Limb (tissue), 2 donors: ENCODE data around the gene SYT15B.
"Not testable (repeated sequence)": the region's sequence is repeated elsewhere in the genome, so short reads cannot be mapped to it uniquely, and the experiment has no call there.

Experiments used
- DNase-seq, 2 donors: peaks; one replicate each; pipeline ENCODE4 v3.0.0-alpha.2; 2016; ENCODE audit errors: extremely low spot score in 2 of 2

The SYT15B gene

DNA sequence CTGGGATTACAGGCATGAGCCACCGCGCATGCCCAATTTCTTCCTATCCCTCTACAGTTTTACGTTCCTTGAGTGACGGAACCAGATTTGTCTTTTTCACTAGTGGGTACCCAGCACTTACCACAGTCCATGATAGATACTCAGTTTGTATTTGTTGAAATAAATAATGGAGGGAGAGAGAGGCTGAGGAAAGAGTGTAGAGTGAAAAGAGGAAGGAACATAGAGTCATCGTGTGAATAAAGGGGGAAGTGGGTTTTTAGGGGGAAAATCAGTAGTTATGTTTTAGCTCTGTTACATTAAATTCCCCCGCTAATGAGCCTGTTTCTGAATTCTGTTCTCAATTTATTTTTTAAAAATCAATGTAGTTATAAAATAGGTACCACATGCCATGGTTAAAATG, 37.7 kb downstream of the SYT15B start:
- not testable (repeated sequence) for DNase-seq

DNA sequence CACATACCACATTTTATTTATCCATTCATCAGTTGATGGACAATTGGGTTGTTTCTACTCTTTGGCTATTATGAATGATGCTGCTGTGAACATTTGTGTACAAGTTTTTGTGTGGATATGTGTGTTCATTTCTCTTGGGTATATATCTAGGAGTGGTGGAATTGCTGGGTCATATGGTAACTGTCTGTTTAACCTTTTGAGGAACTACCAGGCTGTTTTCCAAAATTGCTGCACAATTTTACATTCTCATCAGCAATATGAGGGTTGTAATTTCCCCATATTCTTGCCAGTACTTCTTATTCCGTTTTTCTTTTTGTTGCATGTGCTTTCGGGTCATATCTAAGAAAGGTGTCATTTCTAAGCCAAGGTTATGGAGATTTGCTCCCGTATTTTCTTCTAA, 38.3 kb downstream of the SYT15B start:
- DNase-seq: not testable (repeated sequence)

DNA sequence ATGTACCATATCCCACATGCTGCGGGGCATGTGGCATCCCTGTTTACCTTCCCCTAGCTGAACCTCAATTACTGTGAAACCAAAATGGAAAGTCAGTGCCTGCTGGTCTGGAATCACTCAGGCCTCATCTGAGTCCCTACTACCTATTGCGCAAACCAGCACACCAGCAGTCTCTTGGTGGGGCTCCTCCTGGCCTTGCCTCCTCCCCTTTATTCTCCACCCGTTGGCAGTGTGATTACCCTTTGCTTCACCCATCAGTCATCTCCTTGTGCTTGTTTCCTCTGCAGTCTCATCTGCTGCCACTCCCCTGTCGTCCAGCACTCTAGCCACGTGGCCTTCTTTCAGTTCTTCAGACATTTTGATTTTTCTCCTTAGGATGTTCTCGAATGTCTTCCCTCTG, 39.3 kb downstream of the SYT15B start:
- DNase-seq: not testable (repeated sequence)

DNA sequence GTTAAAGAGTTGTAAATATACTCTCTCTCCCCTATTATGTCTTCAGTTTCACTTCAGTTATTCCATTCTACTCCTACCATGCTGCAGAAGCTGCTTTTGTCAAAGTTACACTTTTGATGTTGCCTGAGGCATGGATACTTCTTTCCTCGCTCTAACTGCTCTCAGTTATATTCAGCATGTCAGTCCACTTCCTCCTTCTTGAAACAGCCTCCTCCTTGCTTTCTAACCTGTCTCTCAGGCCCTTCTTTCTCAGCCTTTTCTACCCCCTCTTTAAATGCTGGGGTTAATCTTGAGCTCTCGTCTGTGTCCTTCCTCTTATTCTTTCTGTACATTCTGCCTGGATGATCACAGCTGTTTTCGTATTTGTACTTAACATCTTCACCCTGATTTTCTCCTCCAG, 40.0 kb downstream of the SYT15B start:
- DNase-seq: not testable (repeated sequence)

DNA sequence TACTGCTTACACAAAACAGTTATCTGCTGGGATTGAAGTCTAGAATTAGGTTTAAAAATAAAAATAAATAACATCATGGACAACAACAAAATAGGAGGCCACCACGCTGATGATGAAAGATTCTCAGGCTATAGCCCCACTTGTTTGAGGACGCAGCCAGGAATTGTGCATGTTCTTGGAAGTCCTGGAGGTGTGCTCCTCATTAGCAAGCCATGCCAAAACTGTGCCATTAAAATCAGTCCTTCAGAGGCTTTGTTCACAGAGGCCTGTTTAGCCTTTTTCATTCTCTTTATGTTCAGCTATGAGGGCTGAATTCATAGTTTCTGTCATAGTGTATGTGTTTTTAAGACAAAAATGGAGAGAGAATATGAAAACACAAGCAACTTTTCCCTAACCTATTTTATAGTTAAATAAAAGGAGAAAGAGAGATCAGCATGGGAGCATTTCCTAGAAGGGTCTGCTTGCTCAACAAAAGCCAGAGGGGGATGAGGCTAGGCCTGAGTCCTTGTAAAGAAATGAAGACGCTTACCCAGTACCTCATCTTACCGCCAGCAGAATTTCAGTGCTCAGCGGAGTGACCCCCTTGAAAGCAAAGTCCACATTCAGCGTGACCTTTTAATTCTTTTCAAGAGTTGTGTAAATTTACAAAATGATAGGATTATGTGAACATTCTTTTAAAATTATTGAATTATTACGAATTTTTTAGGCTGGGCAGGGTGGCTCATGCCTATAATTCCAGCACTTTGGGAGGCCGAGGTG, 46.2 kb downstream of the SYT15B start:
- DNase-seq: not testable (repeated sequence)
